Ascending aorta (tissue), 2 donors: ENCODE data around the gene LCNL1. TPM values are rescaled to one million over a fixed set of nuclear protein-coding genes. Genes with fewer than 3 reads are reported as not detected.

Experiments used
- DNase-seq, 2 donors: peaks; one replicate each; pipeline ENCODE4 v3.0.0-alpha.2; 2019; ENCODE audit warnings: low spot score in 2 of 2
- H3K27ac ChIP-seq, 2 donors: fragments of 200-600 bp; sonication (generic); one replicate each; pipeline ENCODE4 v1.5.1; 2016 to 2017; ENCODE audit warnings: mild to moderate bottlenecking in 1 of 2
- H3K27me3 ChIP-seq: fragments of 200-600 bp; sonication (generic); one replicate; pipeline ENCODE4 v1.5.1; 2017
- H3K36me3 ChIP-seq, 2 donors: fragments of 200-600 bp; sonication (generic); one replicate each; pipeline ENCODE4 v1.5.1; 2016
- H3K4me1 ChIP-seq, 2 donors: fragments of 200-600 bp; sonication (generic); one replicate each; pipeline ENCODE4 v1.5.1; 2016 to 2017; ENCODE audit warnings: mild to moderate bottlenecking in 1 of 2
- H3K4me3 ChIP-seq, 2 donors: fragments of 200-600 bp; sonication (generic); one replicate each; pipeline ENCODE4 v1.5.1; 2016 to 2017; ENCODE audit warnings: mild to moderate bottlenecking in 1 of 2
- H3K9me3 ChIP-seq, 2 donors: fragments of 200-600 bp; sonication (generic); one replicate each; pipeline ENCODE4 v1.5.1; 2016
- intact Hi-C: fragments of 100-400 bp; cut with DNase I; formaldehyde crosslinking; loops from one replicate; pipeline ENCODE4 v1.15.1; 2023
- total RNA-seq: library from RNA; depleted of rRNA; stranded (reverse); fragments of >200 nt; gene quantifications from one replicate; pipeline ENCODE4 v1.1.0, GENCODE V29; 2016
- TF ChIP-seq, protein P1 (sequence below), 3 experiments: fragments of 200-600 bp in 2 of 3; fragments of 450-650 bp in 1 of 3; sonication (generic) in 2 of 3; IDR thresholded peaks; one replicate each; pipeline ENCODE4 v1.5.1; 2016 to 2019; ENCODE audit warnings: antibody characterized with exemption in 3 of 3, mild to moderate bottlenecking in 1 of 3, moderate library complexity in 1 of 3

The LCNL1 gene
- total RNA-seq, 1 donor from 2014 or later, result not detected

GRCh38 chr9:137014776-137015539 is 32.2 kb downstream of the LCNL1 start:
- H3K27me3 ChIP-seq, result no peaks in the 10 kb centered on the region
- no peak overlapping the region for H3K27ac ChIP-seq
- TF ChIP-seq, protein P1, sequence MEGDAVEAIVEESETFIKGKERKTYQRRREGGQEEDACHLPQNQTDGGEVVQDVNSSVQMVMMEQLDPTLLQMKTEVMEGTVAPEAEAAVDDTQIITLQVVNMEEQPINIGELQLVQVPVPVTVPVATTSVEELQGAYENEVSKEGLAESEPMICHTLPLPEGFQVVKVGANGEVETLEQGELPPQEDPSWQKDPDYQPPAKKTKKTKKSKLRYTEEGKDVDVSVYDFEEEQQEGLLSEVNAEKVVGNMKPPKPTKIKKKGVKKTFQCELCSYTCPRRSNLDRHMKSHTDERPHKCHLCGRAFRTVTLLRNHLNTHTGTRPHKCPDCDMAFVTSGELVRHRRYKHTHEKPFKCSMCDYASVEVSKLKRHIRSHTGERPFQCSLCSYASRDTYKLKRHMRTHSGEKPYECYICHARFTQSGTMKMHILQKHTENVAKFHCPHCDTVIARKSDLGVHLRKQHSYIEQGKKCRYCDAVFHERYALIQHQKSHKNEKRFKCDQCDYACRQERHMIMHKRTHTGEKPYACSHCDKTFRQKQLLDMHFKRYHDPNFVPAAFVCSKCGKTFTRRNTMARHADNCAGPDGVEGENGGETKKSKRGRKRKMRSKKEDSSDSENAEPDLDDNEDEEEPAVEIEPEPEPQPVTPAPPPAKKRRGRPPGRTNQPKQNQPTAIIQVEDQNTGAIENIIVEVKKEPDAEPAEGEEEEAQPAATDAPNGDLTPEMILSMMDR (IDR thresholded peaks at IDR 0.05), result no peak
- DNase-seq, result no peak
- intact Hi-C loops, result no loop called here
- no peaks in the 10 kb centered on the region for H3K4me1 ChIP-seq
- H3K9me3 ChIP-seq, result no peaks in the 10 kb centered on the region
- H3K4me3 ChIP-seq, result no peak overlapping the region
- peaks cover 50 to 74% of the 10 kb centered on the region in 2 donors for H3K36me3 ChIP-seq

DNA sequence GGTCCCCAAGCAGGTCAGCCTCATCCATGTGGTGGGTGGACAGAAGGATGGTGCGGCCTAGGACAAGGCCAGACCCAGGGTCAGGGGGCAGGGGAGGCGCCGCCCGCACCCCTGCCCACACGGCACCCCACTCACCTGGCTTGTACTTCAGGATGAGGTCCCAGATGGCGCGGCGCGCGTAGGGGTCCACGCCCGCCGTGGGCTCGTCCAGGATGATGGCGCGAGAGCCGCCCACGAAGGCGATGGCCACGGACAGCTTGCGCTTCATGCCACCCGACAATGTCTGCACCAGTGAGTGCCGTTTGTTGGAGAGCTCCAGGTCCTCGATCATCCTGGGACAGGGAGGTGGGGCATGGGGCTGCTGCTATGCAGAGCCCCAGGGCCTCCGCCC is 32.7 kb downstream of the LCNL1 start:
- Histone ChIP-seq H3K27ac (no peak overlapping the region), H3K36me3 (peaks cover 50 to 76% of the 10 kb centered on the region in 2 donors), H3K4me1 (no peaks in the 10 kb centered on the region), H3K27me3 (no peaks in the 10 kb centered on the region), H3K9me3 (no peaks in the 10 kb centered on the region), H3K4me3 (no peak overlapping the region)
- TF ChIP-seq, protein P1 (IDR thresholded peaks at IDR 0.05), result no peak
- intact Hi-C loops, result no loop called here
- no peak for DNase-seq

GRCh38 chr9:137015976-137016375 is 33.2 kb downstream of the LCNL1 start:
- H3K4me1 ChIP-seq, result no peaks in the 10 kb centered on the region
- intact Hi-C loops, result no loop called here
- H3K9me3 ChIP-seq, result no peaks in the 10 kb centered on the region
- H3K27ac ChIP-seq, result no peak overlapping the region
- DNase-seq, result no peak
- no peaks in the 10 kb centered on the region for H3K27me3 ChIP-seq
- H3K36me3 ChIP-seq, result peaks cover 49 to 80% of the 10 kb centered on the region in 2 donors
- TF ChIP-seq, protein P1 (IDR thresholded peaks at IDR 0.05), result no peak
- no peak overlapping the region for H3K4me3 ChIP-seq

DNA sequence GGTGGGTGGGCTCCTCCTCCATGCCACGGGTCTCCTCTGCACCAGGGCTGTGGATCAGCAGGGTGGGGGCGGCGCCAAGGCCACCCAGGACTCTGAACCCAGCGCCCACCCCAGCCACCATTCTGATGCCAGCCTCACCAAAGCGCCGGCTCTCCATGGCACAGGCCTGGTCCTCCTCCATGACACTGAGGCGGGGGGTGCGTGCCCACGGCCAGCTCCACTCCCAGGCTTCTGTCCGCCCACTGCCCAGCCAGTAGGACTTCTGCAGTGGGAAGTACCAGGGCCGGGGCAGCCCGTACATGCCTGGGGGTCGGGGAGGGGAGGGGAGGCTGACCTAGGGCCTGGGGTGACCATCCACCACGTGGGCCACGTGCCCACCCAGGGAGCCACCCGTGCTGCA is 33.6 kb downstream of the LCNL1 start:
- no peak for DNase-seq
- peaks cover 47 to 77% of the 10 kb centered on the region in 2 donors for H3K36me3 ChIP-seq
- intact Hi-C loops, result no loop called here

DNA sequence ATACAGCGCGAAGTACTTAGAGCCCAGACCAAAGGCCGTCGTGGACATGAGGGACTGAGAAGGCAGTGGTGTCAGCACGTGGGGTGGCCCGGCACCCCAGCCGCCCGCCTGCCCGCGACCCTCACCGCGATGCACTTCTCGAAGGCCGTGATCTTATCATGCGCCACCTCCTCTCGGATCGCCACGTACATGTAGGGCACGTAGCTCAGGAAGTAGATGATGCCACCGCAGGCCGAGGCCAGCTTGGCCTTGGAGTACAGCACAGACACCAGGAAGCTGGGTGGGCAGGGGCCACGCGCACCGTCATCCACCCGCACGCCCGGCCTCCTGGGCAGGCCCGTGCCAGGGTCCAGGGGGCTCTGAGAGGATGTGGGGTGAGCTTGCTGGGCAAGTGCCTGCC is 34.3 kb downstream of the LCNL1 start:
- Histone ChIP-seq H3K36me3 (peaks cover 43 to 71% of the 10 kb centered on the region in 2 donors), H3K27me3 (no peaks in the 10 kb centered on the region), H3K4me1 (no peaks in the 10 kb centered on the region), H3K4me3 (no peak overlapping the region), H3K27ac (no peak overlapping the region), H3K9me3 (no peaks in the 10 kb centered on the region)
- DNase-seq, result no peak
- intact Hi-C loops, result no loop called here
- TF ChIP-seq, protein P1 (IDR thresholded peaks at IDR 0.05), result no peak

More for the DNA sequence above, 33.6 kb downstream of the LCNL1 start:
- no peaks in the 10 kb centered on the region for H3K9me3 ChIP-seq
- H3K27ac ChIP-seq, result no peak overlapping the region
- no peaks in the 10 kb centered on the region for H3K4me1 ChIP-seq
- TF ChIP-seq, protein P1 (IDR thresholded peaks at IDR 0.05), result no peak
- no peak overlapping the region for H3K4me3 ChIP-seq
- H3K27me3 ChIP-seq, result no peaks in the 10 kb centered on the region
